Tongue (tissue), 2 donors: ENCODE data around the gene CHAF1B. TPM values are rescaled to one million over a fixed set of nuclear protein-coding genes. Genes with fewer than 3 reads are reported as not detected.
"Not testable (repeated sequence)": the region's sequence is repeated elsewhere in the genome, so short reads cannot be mapped to it uniquely, and the experiment has no call there.

Source experiments
- DNase-seq: peaks from one replicate; pipeline ENCODE4 v3.0.0-alpha.2; 2015
- total RNA-seq: library from RNA; depleted of rRNA; stranded (reverse); fragments of >200 nt; gene quantifications from one replicate; pipeline ENCODE4 v1.2.3, GENCODE V29; 2014

CHAF1B gene
- total RNA-seq, 1 donor from 2014 or later, result 2.4 TPM

DNA sequence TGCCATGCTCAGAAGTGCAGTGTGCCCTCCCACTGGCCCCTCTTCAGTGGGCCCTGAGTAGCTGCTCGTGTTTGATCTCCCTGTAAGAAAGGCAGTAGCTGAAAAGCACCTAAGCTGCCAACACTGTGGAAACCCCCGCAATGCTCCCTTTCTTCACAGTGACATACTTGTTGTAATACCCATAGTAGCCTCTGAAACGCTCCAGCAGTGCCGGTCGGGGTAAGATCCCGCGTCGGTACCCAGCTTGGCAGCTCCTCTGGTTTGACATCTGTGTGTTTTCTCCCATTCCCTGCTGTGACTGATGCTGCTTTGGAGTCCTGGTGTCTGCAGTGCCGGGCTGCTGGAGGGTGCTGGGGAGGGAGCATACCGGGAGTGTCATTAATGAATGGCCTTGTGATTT, 3.6 kb downstream of the CHAF1B start:
- peak; percentile 62 for DNase-seq

DNA sequence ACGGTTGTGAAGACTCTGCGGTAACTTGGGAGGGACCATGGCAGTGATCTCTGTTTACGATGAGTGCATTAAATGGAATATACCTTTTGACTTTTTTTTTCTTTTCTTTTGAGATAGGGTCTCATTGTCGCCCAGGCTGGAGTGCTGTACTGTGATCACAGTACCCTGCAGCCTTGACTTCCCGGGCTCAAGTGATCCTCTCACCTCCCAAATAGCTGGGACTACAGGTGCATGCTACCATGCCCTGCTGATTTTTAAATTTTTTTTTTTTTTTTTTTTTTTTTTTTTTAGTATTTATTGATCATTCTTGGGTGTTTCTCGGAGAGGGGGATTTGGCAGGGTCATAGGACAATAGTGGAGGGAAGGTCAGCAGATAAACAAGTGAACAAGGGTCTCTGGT, 6.5 kb downstream of the CHAF1B start:
- not testable (repeated sequence) for DNase-seq

DNA sequence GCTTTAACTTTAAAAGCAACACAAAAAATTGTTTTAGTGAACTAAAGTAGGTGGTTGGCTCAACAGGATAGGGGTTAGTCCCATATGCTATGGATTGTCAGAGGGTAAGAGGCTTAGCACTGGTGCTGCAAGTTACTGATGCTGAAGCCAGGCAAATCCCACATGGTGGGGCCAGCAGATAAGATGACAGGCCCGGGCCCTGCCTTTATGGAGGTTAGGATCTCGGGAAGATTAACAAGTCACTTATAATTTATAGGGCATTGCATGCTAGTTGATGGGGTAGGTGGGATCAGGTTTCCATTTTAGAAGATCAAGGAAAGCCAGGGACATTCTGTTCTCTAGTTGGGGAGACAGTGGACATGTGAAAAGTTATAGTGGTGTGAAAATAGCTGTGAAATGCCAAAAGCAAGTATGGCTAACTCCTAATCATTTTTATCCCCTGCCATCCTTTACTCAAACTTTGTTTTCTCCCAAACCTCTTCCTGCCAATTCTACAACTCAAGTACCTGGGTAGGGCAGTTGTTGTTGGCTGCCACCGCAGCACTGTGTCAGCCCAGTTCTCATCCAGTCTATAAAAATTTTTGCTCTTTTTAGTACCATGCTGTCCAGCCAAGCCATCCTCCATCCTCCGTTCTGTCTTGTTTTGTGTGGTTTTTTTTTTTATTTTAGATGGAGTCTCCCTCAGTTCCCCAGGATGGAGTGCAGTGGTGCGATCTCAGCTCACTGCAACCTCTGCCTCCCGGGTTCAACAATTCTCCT, 10.3 kb downstream of the CHAF1B start:
- DNase-seq, result no peak

DNA sequence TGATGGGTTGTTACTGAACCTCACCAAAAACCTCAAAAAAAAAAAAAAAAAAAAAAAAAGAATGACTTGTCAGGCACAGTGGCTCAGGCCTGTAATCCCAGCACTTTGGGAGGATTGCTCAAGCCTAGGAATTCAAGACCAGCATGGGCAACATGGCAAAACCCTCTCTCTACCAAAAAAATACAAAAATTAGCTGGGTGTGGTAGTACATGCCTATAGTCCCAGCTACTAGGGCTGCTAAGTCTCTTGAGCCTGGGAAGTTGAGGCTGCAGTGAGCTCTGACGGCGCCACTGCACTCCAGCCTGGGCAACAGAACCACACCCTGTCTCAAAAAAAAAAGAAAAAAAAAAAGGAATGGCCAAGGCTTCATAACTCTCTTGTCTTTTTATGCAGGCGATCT, 11.1 kb downstream of the CHAF1B start:
- no peak for DNase-seq

DNA sequence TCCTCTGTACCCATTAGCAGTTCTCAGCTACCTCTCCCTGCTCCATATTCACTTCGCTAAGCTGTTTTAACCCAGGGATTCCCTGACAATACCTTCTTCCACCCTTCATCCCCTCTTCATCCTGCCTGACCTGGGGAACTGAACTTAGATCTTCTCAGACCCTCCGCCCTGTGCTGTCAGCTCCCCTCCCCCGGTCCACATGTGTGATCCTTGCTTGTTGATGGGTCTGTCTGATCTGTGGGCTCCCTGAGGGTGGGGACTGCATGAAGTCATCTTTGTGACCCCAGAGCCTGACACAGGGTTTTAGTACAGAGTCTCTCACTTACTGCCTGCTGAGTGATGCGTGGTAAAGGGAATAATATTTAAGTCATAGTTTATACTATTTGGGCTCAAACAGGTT, 11.8 kb downstream of the CHAF1B start:
- DNase-seq, result no peak

DNA sequence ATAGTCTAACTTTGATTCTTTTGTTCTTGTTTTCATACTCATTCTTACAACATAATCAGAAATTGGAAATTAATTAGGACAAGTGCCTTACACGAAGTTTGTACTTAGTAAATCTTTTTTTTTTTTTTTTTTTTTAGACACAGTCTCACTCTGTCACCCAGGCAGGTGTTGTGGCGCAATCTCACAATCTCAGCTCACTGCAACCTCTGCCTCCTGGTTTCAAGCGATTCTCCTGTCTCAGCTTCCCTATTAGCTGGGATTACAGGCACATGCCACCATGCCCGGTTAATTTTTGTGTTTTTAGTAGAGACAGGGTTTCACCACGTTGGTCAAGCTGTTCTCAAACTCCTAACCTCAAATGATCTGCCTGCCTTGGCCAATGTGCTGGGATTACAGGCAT, 12.4 kb downstream of the CHAF1B start:
- no peak for DNase-seq

DNA sequence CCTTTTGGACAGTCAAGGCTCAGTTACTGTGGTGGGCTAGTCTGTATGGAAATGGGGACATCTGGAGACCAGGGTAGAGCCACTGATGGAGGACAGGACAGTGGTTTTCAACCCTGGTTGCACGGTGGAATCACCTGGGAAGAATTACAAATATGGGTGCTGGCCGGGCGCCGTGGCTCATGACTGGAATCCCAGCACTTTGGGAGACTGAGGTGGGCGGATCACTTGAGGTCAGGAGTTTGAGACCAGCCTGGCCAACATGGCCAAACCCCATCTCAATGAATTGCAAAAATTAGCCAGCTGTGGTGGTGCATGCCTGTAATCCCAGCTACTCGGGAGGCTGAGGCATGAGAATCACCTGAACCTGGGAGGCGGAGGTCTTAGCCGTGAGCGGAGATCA, 14.5 kb downstream of the CHAF1B start:
- DNase-seq, result not testable (repeated sequence)

DNA sequence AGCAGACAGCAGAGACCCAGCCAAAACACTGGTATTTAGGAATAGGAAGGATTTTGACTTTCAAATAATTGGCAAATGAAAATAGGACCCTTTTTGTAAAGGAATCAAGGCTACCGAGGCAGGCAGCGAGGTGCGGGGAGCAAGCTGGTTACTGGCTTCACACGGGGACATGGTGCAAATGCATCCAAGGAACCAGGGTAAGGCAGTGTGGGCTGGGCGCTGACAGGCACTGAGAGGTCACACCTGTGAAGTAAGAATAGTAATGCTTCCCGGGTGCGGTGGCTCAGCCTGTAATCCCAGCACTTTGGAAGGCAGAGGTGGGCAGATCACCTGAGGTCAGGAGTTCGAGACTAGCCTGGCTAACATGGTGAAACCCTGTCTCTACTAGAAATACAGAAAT, 15.5 kb downstream of the CHAF1B start:
- DNase-seq, result no peak

DNA sequence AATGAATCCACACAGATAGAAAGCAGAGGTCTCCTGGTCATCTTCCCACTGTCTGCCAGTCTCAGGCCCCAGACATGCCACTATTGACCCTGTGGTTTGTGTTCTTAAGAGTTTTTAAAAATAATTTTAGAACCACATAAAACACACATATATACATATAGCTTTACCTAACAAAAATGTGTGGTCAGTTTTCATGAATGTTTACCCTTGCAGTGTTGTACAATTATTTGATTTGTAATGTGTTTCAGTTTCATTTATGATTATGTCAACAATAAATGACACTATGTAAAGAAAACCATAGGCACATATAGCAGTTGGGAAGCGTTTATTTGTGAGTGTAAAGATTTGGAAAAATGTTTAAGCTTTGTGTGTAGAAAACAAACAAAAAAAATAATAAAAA, 17.1 kb downstream of the CHAF1B start:
- no peak for DNase-seq

DNA sequence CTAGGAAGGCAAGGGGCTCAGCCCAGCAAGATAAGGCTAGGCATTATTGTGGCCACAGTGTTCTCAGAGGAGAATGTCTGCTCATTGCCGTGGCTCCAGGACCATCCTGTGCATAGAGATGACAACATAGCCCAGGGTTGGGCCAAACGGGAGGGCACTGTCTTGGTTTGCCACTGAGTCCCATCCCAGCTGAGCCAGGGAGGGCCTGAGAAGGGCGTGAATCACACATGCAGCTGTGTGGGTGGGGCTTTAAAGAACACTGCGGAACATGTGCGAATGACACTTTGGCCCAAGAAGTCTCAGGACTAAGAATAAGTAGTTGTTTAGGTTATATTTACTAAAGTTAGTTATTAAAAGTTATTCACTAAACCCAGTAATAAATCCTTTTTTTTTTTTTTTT, 18.5 kb downstream of the CHAF1B start:
- no peak for DNase-seq

DNA sequence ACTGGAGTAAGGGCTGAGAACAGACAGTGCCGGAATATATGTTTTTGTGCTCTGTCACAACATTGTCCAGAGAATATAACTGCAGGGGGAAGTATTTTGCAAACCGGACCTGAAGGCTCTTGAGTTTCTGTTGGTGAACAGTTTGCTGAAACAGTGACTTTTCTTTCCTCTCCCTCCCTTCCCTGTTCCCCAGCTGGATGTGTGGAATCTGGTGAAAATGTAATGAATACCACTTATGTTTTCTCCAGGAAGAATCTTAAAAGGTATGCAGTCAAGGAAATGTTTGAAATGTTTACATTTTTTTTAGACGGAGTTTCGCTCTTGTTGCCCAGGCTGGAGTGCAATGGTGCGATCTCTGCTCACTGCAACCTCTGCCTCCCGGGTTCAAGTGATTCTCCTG, 23.4 kb downstream of the CHAF1B start:
- no peak for DNase-seq

DNA sequence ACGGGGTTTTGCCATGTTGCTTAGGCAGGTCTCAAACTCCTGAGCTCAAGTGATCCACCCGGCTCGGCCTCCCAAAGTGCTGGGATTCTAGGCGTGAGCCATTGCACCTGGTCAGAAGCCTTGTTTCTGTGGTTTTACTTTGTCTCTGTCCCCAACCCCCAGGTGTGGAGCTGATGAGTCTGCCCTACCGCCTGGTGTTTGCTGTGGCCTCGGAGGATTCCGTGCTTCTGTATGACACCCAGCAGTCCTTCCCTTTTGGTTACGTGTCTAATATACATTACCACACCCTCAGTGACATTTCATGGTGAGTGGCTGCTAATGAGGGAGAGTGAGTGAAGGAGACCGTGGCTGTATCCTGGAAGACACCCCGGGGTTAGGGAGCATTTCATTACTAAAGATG, 26.1 kb downstream of the CHAF1B start:
- no peak for DNase-seq

DNA sequence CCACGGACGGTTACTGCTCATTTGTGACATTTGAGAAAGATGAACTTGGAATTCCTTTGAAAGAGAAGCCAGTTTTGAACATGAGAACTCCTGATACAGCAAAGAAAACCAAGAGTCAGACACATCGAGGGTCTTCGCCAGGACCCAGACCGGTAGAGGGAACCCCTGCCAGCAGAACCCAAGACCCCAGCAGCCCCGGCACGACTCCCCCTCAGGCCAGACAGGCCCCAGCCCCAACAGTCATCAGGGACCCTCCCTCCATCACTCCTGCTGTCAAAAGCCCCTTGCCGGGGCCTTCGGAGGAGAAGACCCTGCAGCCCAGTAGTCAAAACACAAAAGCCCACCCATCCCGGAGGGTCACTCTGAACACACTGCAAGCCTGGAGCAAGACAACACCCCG, 27.7 kb downstream of the CHAF1B start:
- DNase-seq, result no peak

DNA sequence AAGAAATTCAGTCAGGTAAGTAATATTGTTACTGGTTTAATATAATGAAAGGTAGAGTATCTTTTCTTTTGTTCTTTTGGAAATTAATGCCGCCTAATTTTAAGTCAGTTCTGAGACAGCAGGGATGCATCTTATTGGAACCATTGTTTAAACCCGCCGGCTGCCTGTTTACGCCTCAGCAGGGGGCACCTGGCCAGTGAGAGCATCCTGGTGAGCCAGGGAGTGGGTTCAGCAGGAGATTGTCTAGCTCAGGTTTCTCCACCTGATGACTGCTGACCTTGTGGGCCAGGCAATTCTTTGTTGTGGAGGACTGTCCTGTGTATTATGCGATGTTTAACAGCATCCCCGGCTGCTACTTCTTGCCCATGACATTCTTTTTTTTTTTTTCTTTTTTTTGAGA, 30.2 kb downstream of the CHAF1B start:
- DNase-seq, result no peak

DNA sequence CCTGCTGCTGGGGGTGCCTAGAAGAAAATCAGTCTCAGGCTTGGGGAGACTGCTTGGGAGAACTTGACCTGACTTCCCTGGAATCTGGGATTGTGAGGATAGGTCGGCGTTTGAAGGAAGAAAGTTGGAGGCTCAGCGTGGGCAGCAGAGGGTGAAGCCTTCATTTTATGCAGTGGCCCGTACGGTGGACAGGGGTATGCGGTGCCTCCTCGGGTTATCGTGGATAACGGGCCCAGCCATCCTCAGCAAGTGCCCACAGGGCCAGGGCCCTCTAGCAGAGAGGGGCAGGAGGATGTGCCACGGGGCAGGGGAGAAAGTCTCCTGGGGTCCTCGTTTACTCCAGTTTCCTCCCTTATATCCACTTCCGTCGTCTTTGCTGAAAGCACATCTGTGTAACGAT, 34.0 kb downstream of the CHAF1B start:
- DNase-seq, result no peak

DNA sequence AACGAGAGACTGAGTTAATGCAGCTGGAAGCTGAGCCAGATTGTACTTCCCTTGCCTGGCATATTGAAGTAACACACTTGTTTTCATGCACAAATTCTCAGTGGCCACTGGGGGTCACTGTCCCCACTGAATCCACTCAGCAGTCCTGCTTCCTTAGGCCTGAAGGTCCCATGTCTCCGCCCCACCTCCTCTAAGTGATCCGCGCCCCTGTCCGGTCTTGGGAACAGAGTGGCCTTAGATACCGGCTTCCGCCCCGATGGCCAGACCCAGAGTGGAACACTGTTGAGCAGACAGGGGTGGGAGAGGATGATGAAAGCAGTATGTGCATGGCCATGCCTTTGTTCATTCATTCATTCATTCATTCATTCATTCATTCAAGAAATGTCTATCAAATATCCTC, 34.8 kb downstream of the CHAF1B start:
- peak; percentile 92 for DNase-seq

DNA sequence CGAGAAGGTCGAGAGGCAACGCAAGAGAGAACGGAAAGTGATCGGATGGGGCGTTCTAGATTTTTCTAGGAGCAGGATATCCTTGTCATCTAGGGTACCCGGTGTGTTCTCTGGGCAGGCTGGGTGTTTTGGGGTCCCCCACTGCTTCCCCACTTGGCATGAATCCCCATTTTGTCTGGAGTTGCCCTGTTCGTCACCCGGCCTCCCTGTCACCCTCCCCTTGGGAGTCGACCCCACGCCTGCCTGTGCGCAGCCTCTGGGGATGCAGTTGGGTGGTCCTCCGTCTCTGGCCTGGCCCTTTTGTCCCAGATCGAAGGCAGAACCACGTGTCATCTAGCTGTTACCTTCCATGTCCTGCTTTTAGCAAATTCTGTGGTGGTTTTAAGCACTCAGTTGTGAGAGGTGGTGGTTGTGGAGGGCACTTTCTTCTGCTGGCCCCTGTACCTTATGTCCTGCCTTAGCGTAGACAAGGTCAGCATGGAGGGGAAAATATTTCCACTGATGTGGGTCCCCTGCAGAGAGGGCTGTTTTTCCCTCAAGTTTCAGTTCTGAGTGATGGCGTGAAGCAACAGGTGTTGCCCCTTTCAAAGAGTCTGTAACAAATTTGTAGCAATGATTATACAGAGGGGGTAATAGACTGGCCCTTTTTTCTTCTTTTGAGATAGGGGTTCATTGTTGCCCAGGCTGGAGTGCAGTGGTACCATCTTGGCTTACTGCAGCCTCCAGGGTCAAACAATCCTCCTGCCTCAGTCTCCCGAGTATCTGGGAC, 35.6 kb downstream of the CHAF1B start:
- DNase-seq, result no peak

DNA sequence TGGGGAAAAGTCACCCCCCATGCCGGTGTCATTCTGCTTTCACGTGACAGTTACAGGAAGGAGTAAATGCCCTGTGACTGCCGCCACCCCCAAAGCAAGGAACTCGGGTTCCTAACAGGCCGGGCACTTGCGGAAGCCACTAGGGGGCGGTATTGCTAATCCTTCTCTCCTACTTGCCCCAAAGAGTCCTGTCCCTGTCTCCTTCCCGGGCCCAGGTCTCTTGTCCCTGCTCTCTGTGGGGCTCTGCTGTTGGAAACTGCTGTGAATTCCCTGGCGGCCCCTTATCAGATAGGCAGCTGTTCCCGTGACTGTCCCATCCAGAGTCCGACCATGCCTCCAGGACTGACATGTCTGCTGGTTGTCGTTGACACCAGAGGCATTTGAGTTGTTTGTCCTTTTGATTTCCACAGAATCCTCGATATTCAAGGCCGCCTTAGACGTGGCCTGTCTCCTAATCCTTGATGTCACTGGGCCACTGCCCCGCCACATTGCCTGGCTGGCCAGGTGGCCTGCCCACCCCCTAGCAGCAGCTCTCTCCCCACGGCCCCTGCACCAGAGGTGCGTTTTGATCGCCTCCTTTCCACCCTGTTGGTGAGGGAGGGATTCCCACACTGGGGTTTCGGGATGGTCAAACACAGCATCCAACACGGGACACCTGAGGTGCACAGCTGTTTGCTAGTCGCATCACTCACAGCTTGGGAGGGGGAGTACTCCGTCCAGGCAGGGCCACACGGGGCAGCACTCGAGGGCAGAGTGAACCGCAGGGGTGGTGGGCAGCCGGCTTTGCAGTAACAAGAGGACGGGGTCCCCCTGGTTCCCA, 37.3 kb downstream of the CHAF1B start:
- peak; percentile 63 for DNase-seq

DNA sequence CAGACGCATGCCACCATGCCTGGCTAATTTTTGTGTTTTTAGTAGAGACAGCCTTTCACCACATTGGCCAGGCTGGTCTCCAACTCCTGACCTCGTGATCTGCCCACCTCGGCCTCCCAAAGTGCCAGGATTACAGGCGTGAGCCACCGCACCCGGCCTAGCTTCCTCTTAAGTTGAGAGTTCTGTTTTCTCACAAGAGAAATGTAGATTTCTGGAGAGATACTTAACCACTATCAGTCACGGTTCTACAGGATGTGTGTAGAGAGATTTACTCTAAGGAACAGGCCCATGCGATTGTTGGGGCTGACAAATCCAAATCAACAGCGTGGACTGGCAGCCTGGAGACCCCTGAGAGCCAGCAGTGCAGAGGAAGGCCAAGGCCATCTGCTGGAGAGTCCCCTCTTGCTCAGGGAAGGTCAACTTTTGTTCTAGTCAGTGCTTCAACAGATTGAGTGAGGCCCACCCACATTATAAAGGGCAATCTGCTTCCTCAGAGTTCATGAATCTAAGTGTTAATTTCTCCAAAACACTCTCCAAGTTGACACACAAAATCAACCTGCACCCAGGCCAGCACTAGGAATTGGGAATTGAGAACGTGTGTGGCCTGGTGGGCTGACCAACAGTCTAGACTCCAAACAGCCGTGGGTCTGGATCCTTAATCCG, 38.7 kb downstream of the CHAF1B start:
- DNase-seq, result no peak

DNA sequence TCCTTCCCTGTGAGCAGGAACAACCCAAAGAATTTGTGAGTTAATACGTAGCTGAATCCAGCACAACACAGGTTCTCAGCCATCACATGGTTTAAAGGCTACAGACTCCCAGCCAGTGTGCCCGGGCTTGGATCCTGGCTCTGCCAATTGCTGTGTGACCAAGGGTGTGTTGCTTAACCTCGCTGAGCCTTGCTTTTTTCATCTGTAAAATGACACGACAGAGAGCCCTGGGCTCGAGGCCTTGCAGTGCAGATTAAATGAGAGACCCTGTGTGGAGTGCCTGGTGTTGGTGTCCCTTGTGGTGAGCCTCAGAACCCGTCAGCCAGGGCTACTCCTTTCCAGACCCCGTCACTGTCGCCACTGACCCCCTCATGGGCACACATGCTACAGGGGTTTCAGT, 39.4 kb downstream of the CHAF1B start:
- no peak for DNase-seq

DNA sequence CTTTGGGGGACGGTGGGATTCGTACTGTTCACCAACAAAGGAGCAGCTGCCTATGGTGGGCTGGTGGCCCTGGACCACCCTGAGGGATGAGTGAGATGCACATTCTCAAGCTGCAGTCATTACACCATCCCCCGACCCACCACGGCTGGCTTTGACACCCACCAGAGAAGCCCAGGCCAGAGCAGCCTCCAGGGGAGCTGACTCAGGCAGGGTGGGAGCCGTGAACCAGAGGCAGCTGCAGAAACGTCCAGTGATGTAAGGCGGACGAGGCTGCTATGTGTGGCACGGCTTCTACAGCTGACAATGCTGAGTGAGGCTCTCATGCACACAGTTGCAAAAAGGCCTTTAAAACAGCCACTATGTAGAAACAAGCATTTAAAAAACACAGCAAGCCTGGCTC, 40.1 kb downstream of the CHAF1B start:
- peak; percentile 42 for DNase-seq

DNA sequence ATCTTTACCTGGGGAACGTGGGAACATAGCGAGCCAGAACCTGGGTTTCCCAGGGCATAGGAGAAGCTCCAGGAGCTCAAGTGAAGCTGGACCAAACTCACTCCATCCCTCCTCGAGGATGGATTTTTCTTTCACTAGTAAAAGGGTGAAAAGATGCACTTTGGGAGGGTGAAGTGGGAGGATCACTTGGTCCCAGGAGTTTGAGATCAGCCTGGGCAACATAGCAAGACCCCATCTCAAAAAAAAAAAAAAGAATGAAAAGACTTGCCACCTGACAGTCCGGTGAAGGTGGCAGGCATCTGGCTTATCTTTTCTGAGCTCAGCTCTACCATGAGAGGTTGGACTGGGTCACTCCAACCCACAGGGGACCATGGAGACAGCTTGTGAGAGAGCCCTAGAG, 42.3 kb downstream of the CHAF1B start:
- DNase-seq, result no peak
